ENCODE data around the gene TMTC2. TPM values are rescaled to one million over a fixed set of nuclear protein-coding genes. Genes with fewer than 3 reads are reported as not detected.

Gene TMTC2
- total and polyA plus RNA-seq, 2 donors (not counting 3 experiments of a cell fraction or from before 2014, with no cell fraction given), result 4.1 to 7.8 TPM

GRCh38 chr12:82904219-82904790 is 217.6 kb downstream of the TMTC2 start:
- H3K4me1 ChIP-seq (ENCODE audit: control insufficient read depth, extremely low read depth, insufficient read depth, low read length), result no peaks in the 10 kb centered on the region
- no peaks in the 10 kb centered on the region for H3K9me1 ChIP-seq (replicated peaks; ENCODE audit: control insufficient read depth, extremely low read depth, insufficient read depth, low read length)
- TF ChIP-seq FOS (IDR thresholded peaks at IDR 0.05; ENCODE audit: borderline replicate concordance, insufficient read depth, low read length) (no peak), JUN (IDR thresholded peaks at IDR 0.05; ENCODE audit: borderline replicate concordance, insufficient read depth, insufficient read length, low read depth) (no peak), EZH2 (IDR thresholded peaks at IDR 0.05; ENCODE audit: borderline replicate concordance, low read depth, low read length, severe bottlenecking) (no peak), MAX (IDR thresholded peaks at IDR 0.05; ENCODE audit: insufficient read depth, insufficient read length) (no peak), CTCF (IDR thresholded peaks at IDR 0.05; ENCODE audit: extremely low read depth in 1 of 2, insufficient read depth in 1 of 2, low read depth in 1 of 2, low read length in 2 of 2) (no peak), POLR2AphosphoS5 (IDR thresholded peaks at IDR 0.05; ENCODE audit: insufficient read depth, low read depth, low read length) (no peak), POLR2A (IDR thresholded peaks at IDR 0.05; ENCODE audit: low read depth, low read length) (no peak), GATA2 (IDR thresholded peaks at IDR 0.05; ENCODE audit: insufficient read depth, insufficient read length, low read depth, low read length) (no peak), MYC (IDR thresholded peaks at IDR 0.05; ENCODE audit: low read depth, low read length) (no peak)
- no peaks in the 10 kb centered on the region for H3K27me3 ChIP-seq (ENCODE audit: control insufficient read depth in 2 of 2, insufficient read depth in 2 of 2, low read length in 2 of 2)
- dilution Hi-C loops (cut with MboI; ENCODE audit: extremely low pct_ligation_motif_present, low sequenced_read_pairs), result no loop called here
- H3K36me3 ChIP-seq (ENCODE audit: control insufficient read depth in 2 of 2, extremely low read depth in 1 of 2, insufficient read depth in 2 of 2, low read length in 2 of 2), result no peaks in the 10 kb centered on the region
- no peaks in the 10 kb centered on the region for H3K9me3 ChIP-seq (replicated peaks; ENCODE audit: control insufficient read depth, insufficient read depth, low read length)
- no peaks in the 10 kb centered on the region for H3K79me2 ChIP-seq (ENCODE audit: control insufficient read depth, insufficient read depth, low read length)
- no peak overlapping the region for H3K4me2 ChIP-seq (ENCODE audit: insufficient read depth, low read length)
- POLR2A ChIA-PET, result no interaction called here
- no peak overlapping the region for H3K9ac ChIP-seq (replicated peaks; ENCODE audit: extremely low read depth, insufficient read depth, low read length)
- intact Hi-C loops (cut with micrococcal nuclease), result no loop called here
- no peaks in the 10 kb centered on the region for H4K20me1 ChIP-seq (replicated peaks; ENCODE audit: control insufficient read depth, extremely low read depth, insufficient read depth, low read length)
- CTCF ChIA-PET, result no interaction called here
- no peak overlapping the region for H3K27ac ChIP-seq (ENCODE audit: insufficient read depth, low read depth, low read length)
- no TSS peak for BruUV-seq (replicated peaks)
- no peak overlapping the region for H3K4me3 ChIP-seq (replicated peaks in 1 of 3; ENCODE audit: insufficient read depth in 1 of 3, low read depth in 1 of 3, low read length in 3 of 3)
- FAIRE-seq (no peak), DNase-seq (ENCODE audit: low read depth, low spot score) (no peak)
- no peak overlapping the region for H2AFZ ChIP-seq (ENCODE audit: low read depth, low read length)
